ENCODE results near the gene GZMM. TPM values are rescaled to one million over a fixed set of nuclear protein-coding genes. Genes with fewer than 3 reads are reported as not detected.

The GZMM gene
- total and polyA plus RNA-seq, 8 donors: 0.45 to 1.4 (median 0.70) TPM; not detected in 1

- H3K27ac ChIP-seq: no peak overlapping the region
- peaks cover 27 to 63% of the 10 kb centered on the region in 2 donors for H3K27me3 ChIP-seq
- H3K9me3 ChIP-seq: no peaks in the 10 kb centered on the region
- ATAC-seq: no peak
- H3K36me3 ChIP-seq: no peaks in the 10 kb centered on the region
- no peak overlapping the region for H3K4me3 ChIP-seq
- TF ChIP-seq, protein P1, sequence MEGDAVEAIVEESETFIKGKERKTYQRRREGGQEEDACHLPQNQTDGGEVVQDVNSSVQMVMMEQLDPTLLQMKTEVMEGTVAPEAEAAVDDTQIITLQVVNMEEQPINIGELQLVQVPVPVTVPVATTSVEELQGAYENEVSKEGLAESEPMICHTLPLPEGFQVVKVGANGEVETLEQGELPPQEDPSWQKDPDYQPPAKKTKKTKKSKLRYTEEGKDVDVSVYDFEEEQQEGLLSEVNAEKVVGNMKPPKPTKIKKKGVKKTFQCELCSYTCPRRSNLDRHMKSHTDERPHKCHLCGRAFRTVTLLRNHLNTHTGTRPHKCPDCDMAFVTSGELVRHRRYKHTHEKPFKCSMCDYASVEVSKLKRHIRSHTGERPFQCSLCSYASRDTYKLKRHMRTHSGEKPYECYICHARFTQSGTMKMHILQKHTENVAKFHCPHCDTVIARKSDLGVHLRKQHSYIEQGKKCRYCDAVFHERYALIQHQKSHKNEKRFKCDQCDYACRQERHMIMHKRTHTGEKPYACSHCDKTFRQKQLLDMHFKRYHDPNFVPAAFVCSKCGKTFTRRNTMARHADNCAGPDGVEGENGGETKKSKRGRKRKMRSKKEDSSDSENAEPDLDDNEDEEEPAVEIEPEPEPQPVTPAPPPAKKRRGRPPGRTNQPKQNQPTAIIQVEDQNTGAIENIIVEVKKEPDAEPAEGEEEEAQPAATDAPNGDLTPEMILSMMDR (IDR thresholded peaks at IDR 0.05): no peak
- H3K4me1 ChIP-seq: peaks cover 0 to 26% of the 10 kb centered on the region in 2 donors
- intact Hi-C loops (cut with DNase I): no loop called here
- DNase-seq: peak in 1 of 4 donors; percentile 55
Observed at GRCh38 chr19:498977-499623, 44.8 kb upstream of the GZMM start.

DNA sequence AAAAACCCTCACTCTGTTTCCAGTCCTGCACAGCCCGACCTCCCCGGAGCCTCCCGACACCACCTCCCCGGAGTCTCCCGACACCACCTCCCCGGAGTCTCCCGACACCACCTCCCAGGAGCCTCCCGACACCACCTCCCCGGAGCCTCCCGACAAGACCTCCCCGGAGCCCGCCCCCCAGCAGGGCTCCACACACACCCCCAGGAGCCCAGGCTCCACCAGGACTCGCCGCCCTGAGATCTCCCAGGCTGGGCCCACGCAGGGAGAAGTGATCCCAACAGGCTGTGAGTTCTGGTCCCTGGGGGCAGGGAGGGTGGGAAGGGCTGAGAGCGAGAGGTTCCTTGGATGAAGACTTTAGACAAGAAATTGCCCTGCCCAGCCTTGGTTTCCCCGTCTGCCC is 42.2 kb upstream of the GZMM start:
- intact Hi-C loops (cut with DNase I): no loop called here
- Histone ChIP-seq H3K9me3 (no peaks in the 10 kb centered on the region), H3K27ac (no peak overlapping the region), H3K4me3 (no peak overlapping the region), H3K4me1 (peaks cover 3 to 28% of the 10 kb centered on the region in 2 donors), H3K27me3 (peaks cover 17 to 39% of the 10 kb centered on the region in 2 donors), H3K36me3 (no peaks in the 10 kb centered on the region)
- TF ChIP-seq, protein P1 (IDR thresholded peaks at IDR 0.05): no peak
- DNase-seq: peak in 1 of 4 donors; percentile 58
- no peak for ATAC-seq

DNA sequence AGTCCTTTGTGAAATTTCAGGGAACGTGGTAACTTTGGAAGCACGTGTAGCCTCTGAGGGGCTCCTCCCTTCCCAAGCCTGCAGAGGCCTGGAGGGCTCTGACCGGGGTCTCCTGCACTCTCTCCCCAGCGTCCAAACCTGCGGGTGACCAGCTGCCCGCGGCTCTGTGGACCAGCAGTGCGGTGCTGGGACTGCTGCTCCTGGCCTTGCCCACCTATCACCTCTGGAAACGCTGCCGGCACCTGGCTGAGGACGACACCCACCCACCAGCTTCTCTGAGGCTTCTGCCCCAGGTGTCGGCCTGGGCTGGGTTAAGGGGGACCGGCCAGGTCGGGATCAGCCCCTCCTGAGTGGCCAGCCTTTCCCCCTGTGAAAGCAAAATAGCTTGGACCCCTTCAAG is 39.2 kb upstream of the GZMM start:
- H3K9me3 ChIP-seq: no peaks in the 10 kb centered on the region
- H3K36me3 ChIP-seq: peaks cover 0 to 5% of the 10 kb centered on the region in 2 donors
- TF ChIP-seq, protein P1 (IDR thresholded peaks at IDR 0.05): no peak
- ATAC-seq (no peak), DNase-seq (no peak)
- H3K4me1 ChIP-seq: peaks cover 9 to 34% of the 10 kb centered on the region in 2 donors
- intact Hi-C loops (cut with DNase I): no loop called here
- peaks cover 0 to 13% of the 10 kb centered on the region in 2 donors for H3K27me3 ChIP-seq
- H3K4me3 ChIP-seq: no peak overlapping the region
- no peak overlapping the region for H3K27ac ChIP-seq

- DNase-seq (peak; percentile 97 to 100 (median 100)), ATAC-seq (peak; percentile 86)
- H3K36me3 ChIP-seq: peaks cover 0 to 8% of the 10 kb centered on the region in 2 donors
- H3K4me3 ChIP-seq: peak overlapping the region; percentile 98 to 100
- H3K27me3 ChIP-seq: no peaks in the 10 kb centered on the region
- peak overlapping the region; percentile 88 to 98 for H3K27ac ChIP-seq
- peaks cover 9 to 49% of the 10 kb centered on the region in 2 donors for H3K4me1 ChIP-seq
- H3K9me3 ChIP-seq: no peaks in the 10 kb centered on the region
- TF ChIP-seq, protein P1 (IDR thresholded peaks at IDR 0.05): peak; percentile 98
- intact Hi-C loops (cut with DNase I): no loop called here
Observed at GRCh38 chr19:506404-507285, 37.2 kb upstream of the GZMM start.

Measured in left lung (tissue), 10 donors.